ENCODE results near the gene TEC. TPM values are rescaled to one million over a fixed set of nuclear protein-coding genes. Genes with fewer than 3 reads are reported as not detected.

The TEC gene
- total RNA-seq, 1 donor from 2014 or later, result 0.21 TPM

- H3K9me3 Mint-ChIP-seq, result peaks cover 3% of the 10 kb centered on the region
- H3K4me3 Mint-ChIP-seq, result no peak overlapping the region
- no peaks in the 10 kb centered on the region for H3K36me3 Mint-ChIP-seq (ENCODE audit: low read depth)
- H3K27ac Mint-ChIP-seq (ENCODE audit: unreplicated experiment), result no peak overlapping the region
- peaks cover 5% of the 10 kb centered on the region for H3K4me1 Mint-ChIP-seq
- DNase-seq (ENCODE audit: low read depth, low spot score), result no peak
- H3K27me3 Mint-ChIP-seq (ENCODE audit: low read depth), result no peaks in the 10 kb centered on the region
- no peak for TF ChIP-seq CTCF (conservative IDR thresholded peaks at IDR 0.05)
Observed at GRCh38 chr4:48184882-48185281, 84.8 kb downstream of the TEC start.

GRCh38 chr4:48180234-48180633, 89.4 kb downstream of the TEC start:
- H3K27me3 Mint-ChIP-seq (ENCODE audit: low read depth), result no peaks in the 10 kb centered on the region
- TF ChIP-seq CTCF (conservative IDR thresholded peaks at IDR 0.05), result no peak
- H3K4me1 Mint-ChIP-seq, result peaks cover 5% of the 10 kb centered on the region
- H3K4me3 Mint-ChIP-seq, result no peak overlapping the region
- peaks cover 8% of the 10 kb centered on the region for H3K9me3 Mint-ChIP-seq
- H3K36me3 Mint-ChIP-seq (ENCODE audit: low read depth), result peaks cover 6% of the 10 kb centered on the region
- no peak overlapping the region for H3K27ac Mint-ChIP-seq (ENCODE audit: unreplicated experiment)
- DNase-seq (ENCODE audit: low read depth, low spot score), result no peak

DNA sequence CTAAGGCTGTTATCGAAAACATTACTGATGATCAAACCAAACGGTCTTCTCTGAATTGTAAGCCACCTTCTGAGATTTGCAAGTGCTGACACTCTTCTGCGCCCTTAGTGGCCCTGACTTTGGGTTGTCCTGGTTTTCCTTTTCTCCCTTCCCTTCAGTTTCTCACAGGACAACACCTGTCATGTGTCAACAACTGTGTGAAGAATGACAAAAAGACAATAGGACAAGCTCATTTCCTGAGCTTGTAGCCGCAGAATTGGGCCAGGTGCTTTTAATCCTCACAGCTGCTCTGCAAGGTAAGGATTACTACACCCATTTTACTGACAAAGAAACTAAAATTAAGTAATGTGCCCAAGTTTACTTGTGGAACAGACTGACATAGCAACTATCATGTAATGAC, 90.7 kb downstream of the TEC start:
- Mint-ChIP-seq H3K4me1 (no peaks in the 10 kb centered on the region), H3K9me3 (peaks cover 8% of the 10 kb centered on the region), H3K36me3 (ENCODE audit: low read depth) (peaks cover 6% of the 10 kb centered on the region), H3K4me3 (no peak overlapping the region), H3K27ac (ENCODE audit: unreplicated experiment) (no peak overlapping the region), H3K27me3 (ENCODE audit: low read depth) (no peaks in the 10 kb centered on the region)
- DNase-seq (ENCODE audit: low read depth, low spot score), result no peak
- TF ChIP-seq CTCF (conservative IDR thresholded peaks at IDR 0.05), result no peak

DNA sequence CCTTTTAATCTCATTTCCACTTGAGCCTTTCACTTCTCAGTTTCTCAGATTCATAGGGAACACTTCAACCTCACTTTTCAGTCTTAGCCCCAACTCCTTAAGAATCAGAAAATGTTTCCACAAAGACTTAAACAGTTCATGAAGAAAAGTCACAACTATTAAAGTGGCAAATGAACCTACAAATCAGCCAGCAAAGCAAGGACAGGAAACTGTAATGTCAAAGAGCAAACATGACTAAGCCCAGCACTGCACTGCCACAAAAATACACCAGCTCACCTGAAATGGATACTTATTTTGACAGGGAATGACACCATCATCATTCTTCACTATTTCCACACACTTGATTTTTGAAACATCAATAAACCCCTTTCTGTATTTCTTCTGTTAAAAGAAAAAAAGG, 93.8 kb downstream of the TEC start:
- no peak overlapping the region for H3K27ac Mint-ChIP-seq (ENCODE audit: unreplicated experiment)
- peaks cover 8% of the 10 kb centered on the region for H3K9me3 Mint-ChIP-seq
- no peak for DNase-seq (ENCODE audit: low read depth, low spot score)
- H3K4me1 Mint-ChIP-seq, result no peaks in the 10 kb centered on the region
- no peak overlapping the region for H3K4me3 Mint-ChIP-seq
- H3K36me3 Mint-ChIP-seq (ENCODE audit: low read depth), result peaks cover 6% of the 10 kb centered on the region
- no peak for TF ChIP-seq CTCF (conservative IDR thresholded peaks at IDR 0.05)
- no peaks in the 10 kb centered on the region for H3K27me3 Mint-ChIP-seq (ENCODE audit: low read depth)

- H3K4me3 Mint-ChIP-seq, result no peak overlapping the region
- peaks cover 8% of the 10 kb centered on the region for H3K9me3 Mint-ChIP-seq
- peaks cover 6% of the 10 kb centered on the region for H3K36me3 Mint-ChIP-seq (ENCODE audit: low read depth)
- no peaks in the 10 kb centered on the region for H3K4me1 Mint-ChIP-seq
- no peak overlapping the region for H3K27ac Mint-ChIP-seq (ENCODE audit: unreplicated experiment)
- DNase-seq (ENCODE audit: low read depth, low spot score), result no peak
- TF ChIP-seq CTCF (conservative IDR thresholded peaks at IDR 0.05), result no peak
- no peaks in the 10 kb centered on the region for H3K27me3 Mint-ChIP-seq (ENCODE audit: low read depth)
Observed at GRCh38 chr4:48175328-48175727, 94.3 kb downstream of the TEC start.

Measured in neural crest cell (in vitro differentiated cells).